Stimulated activated CD4-positive, alpha-beta T cell treated with anti-CD3 and anti-CD28 coated beads, Interleukin-1b, Interleukin-23, amount 100 ng/mL, for 4 hours (primary cell): Measurements from ENCODE around the gene UCN.
A peak's percentile ranks its signal among the peaks of the same experiment; 100 is the strongest.
"Not testable (repeated sequence)": the region's sequence is repeated elsewhere in the genome, so short reads cannot be mapped to it uniquely, and the experiment has no call there.

Source experiments
- DNase-seq, 2 donors: peaks; one replicate each; pipeline ENCODE4 v3.0.0-alpha.2; 2020; ENCODE audit warnings: low read depth in 2 of 2

Gene UCN

GRCh38 chr2:27284996-27285395 is 23.2 kb downstream of the UCN start:
- DNase-seq, result no peak

GRCh38 chr2:27282892-27283291 is 25.4 kb downstream of the UCN start:
- DNase-seq, result no peak

- DNase-seq, result no peak
These were observed 26.2 kb downstream of the UCN start, which contains the start of gene TRIM54 for GRCh38 chr2:27281855-27282559. TRIM54 (plus strand) TSS chr2:27282429; CDS start chr2:27282732, 303 bp downstream.

GRCh38 chr2:27281442-27281841 is 26.8 kb downstream of the UCN start:
- no peak for DNase-seq

GRCh38 chr2:27280826-27281225 is 27.4 kb downstream of the UCN start:
- DNase-seq, result no peak

GRCh38 chr2:27278010-27278409 is 30.2 kb downstream of the UCN start:
- DNase-seq, result no peak

GRCh38 chr2:27275211-27276150 is 32.8 kb downstream of the UCN start, which contains the start of gene DNAJC5G:
DNAJC5G (plus strand) TSS chr2:27275433; CDS start chr2:27276729, 1,296 bp downstream.
- no peak for DNase-seq

- DNase-seq, result not testable (repeated sequence)
These were observed 35.4 kb downstream of the UCN start for GRCh38 chr2:27272537-27273522.

GRCh38 chr2:27271631-27272340 is 36.5 kb downstream of the UCN start:
- no peak for DNase-seq

GRCh38 chr2:27270670-27271069 is 37.6 kb downstream of the UCN start:
- DNase-seq, result no peak

- DNase-seq, result no peak
These were observed 38.1 kb downstream of the UCN start for GRCh38 chr2:27270131-27270530.

GRCh38 chr2:27268296-27268695 is 39.9 kb downstream of the UCN start:
- not testable (repeated sequence) for DNase-seq

GRCh38 chr2:27265536-27265870 is 42.7 kb downstream of the UCN start:
- DNase-seq, result no peak

GRCh38 chr2:27264753-27265535 is 43.3 kb downstream of the UCN start:
- DNase-seq, result peak; percentile 27 to 54

GRCh38 chr2:27264253-27264752 is 43.9 kb downstream of the UCN start:
- DNase-seq, result peak in 1 of 2 donors; percentile 22

- DNase-seq, result no peak
These were observed 44.7 kb downstream of the UCN start for GRCh38 chr2:27263287-27264252.

- peak; percentile 62 to 71 for DNase-seq
These were observed 45.6 kb downstream of the UCN start, which contains the start of gene SLC30A3 for GRCh38 chr2:27262379-27263286. SLC30A3 (minus strand) TSS chr2:27263047; CDS start chr2:27262906, 141 bp downstream.

GRCh38 chr2:27261926-27262298 is 46.3 kb downstream of the UCN start:
- no peak for DNase-seq
